Hepatocyte (in vitro differentiated cells): ENCODE results near the gene NAP1L5. TPM values are rescaled to one million over a fixed set of nuclear protein-coding genes. Genes with fewer than 3 reads are reported as not detected.
A peak's percentile ranks its signal among the peaks of the same experiment; 100 is the strongest.

Experiments used
- DNase-seq: peaks from one replicate; pipeline ENCODE4 v3.0.0-alpha.2; 2016; ENCODE audit warnings: low spot score
- H2AFZ ChIP-seq: fragments of 200-600 bp; sonication (generic); 2 replicates; pipeline ENCODE4 v1.6.0; 2016; ENCODE audit warnings: antibody characterized with exemption, mild to moderate bottlenecking
- H3K27ac ChIP-seq: fragments of 200-600 bp; sonication (generic); 2 replicates; pipeline ENCODE4 v1.5.1; 2016; ENCODE audit warnings: mild to moderate bottlenecking
- H3K27me3 ChIP-seq: fragments of 200-600 bp; sonication (generic); 2 replicates; pipeline ENCODE4 v1.6.1; 2016
- H3K36me3 ChIP-seq: fragments of 200-600 bp; sonication (generic); replicated peaks from 2 replicates; pipeline ENCODE4 v1.5.1; 2016; ENCODE audit warnings: low read depth; ENCODE audit not compliant: insufficient read depth
- H3K4me1 ChIP-seq: fragments of 200-600 bp; sonication (generic); 2 replicates; pipeline ENCODE4 v1.5.1; 2016; ENCODE audit warnings: mild to moderate bottlenecking, moderate library complexity; ENCODE audit not compliant: insufficient read depth
- H3K4me2 ChIP-seq: fragments of 200-600 bp; sonication (generic); 2 replicates; pipeline ENCODE4 v1.6.0; 2016
- H3K4me3 ChIP-seq: fragments of 200-600 bp; sonication (generic); 2 replicates; pipeline ENCODE4 v1.5.1; 2016; ENCODE audit warnings: mild to moderate bottlenecking
- H3K79me2 ChIP-seq: fragments of 200-600 bp; sonication (generic); 2 replicates; pipeline ENCODE4 v1.6.0; 2017; ENCODE audit warnings: mild to moderate bottlenecking
- H3K9me2 ChIP-seq: fragments of 200-600 bp; sonication (generic); replicated peaks from 2 replicates; pipeline ENCODE4 v1.6.0; 2017; ENCODE audit warnings: mild to moderate bottlenecking; ENCODE audit not compliant: insufficient read depth
- H3K9me3 ChIP-seq: fragments of 200-600 bp; sonication (generic); 2 replicates; pipeline ENCODE4 v1.5.1; 2016; ENCODE audit warnings: low read depth, mild to moderate bottlenecking
- H4K20me1 ChIP-seq: fragments of 200-600 bp; sonication (generic); 2 replicates; pipeline ENCODE4 v1.6.0; 2016; ENCODE audit warnings: mild to moderate bottlenecking; ENCODE audit not compliant: insufficient read depth, poor library complexity, severe bottlenecking
- EZH2 ChIP-seq: fragments of 200-600 bp; sonication (generic); IDR thresholded peaks from 2 replicates; pipeline ENCODE4 v1.6.1; 2016; ENCODE audit warnings: antibody characterized with exemption, mild to moderate bottlenecking, borderline replicate concordance
- EZH2phosphoT487 ChIP-seq: fragments of 200-600 bp; sonication (generic); IDR thresholded peaks from one replicate; pipeline ENCODE4 v1.6.1; 2018; ENCODE audit warnings: antibody characterized with exemption, mild to moderate bottlenecking, low read depth, moderate library complexity; ENCODE audit not compliant: unreplicated experiment, severe bottlenecking
- WGBS: methylation state at CpG from one replicate; pipeline ENCODE4 v1.1.6; 2016; ENCODE audit warnings: low lambda C conversion rate; ENCODE audit errors: missing lambda C conversion rate; 5-methylcytosine and 5-hydroxymethylcytosine counted together
- polyA plus RNA-seq: library from polyadenylated mRNA; unstranded; fragments of >200 nt; fragmentation: Nextera tagmentation; extraction: Ambion mirVana; gene quantifications from 2 replicates; pipeline ENCODE4 v1.2.1, GENCODE V29; 2016
- total RNA-seq: library from RNA; depleted of rRNA; stranded (reverse); fragments of >200 nt; gene quantifications from 2 replicates; pipeline ENCODE4 v1.2.3, GENCODE V29; 2014
- TF ChIP-seq, protein P1 (sequence below): fragments of 200-600 bp; sonication (generic); IDR thresholded peaks from 2 replicates; pipeline ENCODE4 v1.5.1; 2016; ENCODE audit warnings: antibody characterized with exemption, mild to moderate bottlenecking; ENCODE audit not compliant: poor library complexity

NAP1L5 gene
- total and polyA plus RNA-seq, 2 experiments from 2014 or later, result 7.4 to 8.0 TPM

DNA sequence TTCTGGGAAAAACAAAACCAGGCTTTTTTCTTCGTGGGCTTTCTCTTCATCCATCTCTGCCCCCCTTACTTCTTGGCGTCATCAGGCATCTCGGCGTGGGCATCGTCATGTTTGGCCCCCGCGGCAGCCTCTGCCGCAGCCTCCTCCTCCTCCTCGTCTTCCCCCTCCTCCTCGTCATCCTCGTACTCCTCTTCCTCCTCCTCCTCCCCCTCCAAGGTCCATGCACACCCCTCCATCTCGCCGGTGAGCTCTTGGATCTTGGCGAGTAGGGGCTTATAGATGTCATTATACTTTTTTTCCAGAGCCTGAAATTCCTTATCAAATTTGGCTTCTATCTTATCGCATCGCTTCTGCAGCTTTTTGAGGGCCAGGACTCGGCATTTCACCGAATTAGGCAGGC is 488 bp downstream of the NAP1L5 start:
- peak overlapping the region; percentile 80 for H3K4me2 ChIP-seq
- no peaks in the 10 kb centered on the region for H3K4me1 ChIP-seq
- H3K79me2 ChIP-seq, result no peaks in the 10 kb centered on the region
- peak overlapping the region; percentile 40 for H3K4me3 ChIP-seq
- no peak for DNase-seq
- WGBS, result 46% methylated on average over 18 of the region's 18 CpGs
- H4K20me1 ChIP-seq, result no peaks in the 10 kb centered on the region
- no peaks in the 10 kb centered on the region for H3K9me3 ChIP-seq
- peak overlapping the region; percentile 71 for H2AFZ ChIP-seq
- H3K36me3 ChIP-seq, result no peaks in the 10 kb centered on the region
- TF ChIP-seq EZH2, result no peak
- H3K27me3 ChIP-seq, result no peaks in the 10 kb centered on the region
- H3K27ac ChIP-seq, result no peak overlapping the region
- H3K9me2 ChIP-seq, result no peaks in the 10 kb centered on the region

DNA sequence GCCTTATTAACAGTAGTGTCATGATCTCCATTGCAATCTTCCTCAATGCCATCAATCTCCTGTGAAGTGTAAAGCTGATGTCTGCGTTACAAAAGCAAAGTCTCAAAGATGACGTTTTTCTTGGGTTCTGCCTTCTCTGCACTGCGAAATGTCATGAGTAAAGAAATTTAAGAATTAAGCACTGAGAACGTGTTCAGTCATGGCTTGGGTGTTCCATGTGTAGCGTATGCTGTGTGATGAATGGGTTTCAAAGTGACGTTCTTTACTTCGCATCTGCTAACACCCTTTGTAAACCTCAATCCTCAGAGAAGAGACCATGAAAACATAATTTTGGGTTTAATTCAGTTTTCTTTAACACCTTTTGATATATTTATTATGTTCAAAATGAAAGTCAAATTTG is 999 bp downstream of the NAP1L5 start:
- 71% methylated on average over 7 of the region's 7 CpGs for WGBS
- H3K9me3 ChIP-seq, result no peaks in the 10 kb centered on the region
- no peaks in the 10 kb centered on the region for H3K79me2 ChIP-seq
- no peak for DNase-seq
- no peaks in the 10 kb centered on the region for H3K9me2 ChIP-seq
- no peaks in the 10 kb centered on the region for H3K36me3 ChIP-seq
- H3K4me3 ChIP-seq, result peak overlapping the region; percentile 40
- H3K4me1 ChIP-seq, result no peaks in the 10 kb centered on the region
- H3K4me2 ChIP-seq, result peak overlapping the region; percentile 80
- no peaks in the 10 kb centered on the region for H4K20me1 ChIP-seq
- H2AFZ ChIP-seq, result peak overlapping the region; percentile 71
- H3K27ac ChIP-seq, result no peak overlapping the region
- no peaks in the 10 kb centered on the region for H3K27me3 ChIP-seq
- no peak for TF ChIP-seq EZH2phosphoT487
- TF ChIP-seq, protein P1, sequence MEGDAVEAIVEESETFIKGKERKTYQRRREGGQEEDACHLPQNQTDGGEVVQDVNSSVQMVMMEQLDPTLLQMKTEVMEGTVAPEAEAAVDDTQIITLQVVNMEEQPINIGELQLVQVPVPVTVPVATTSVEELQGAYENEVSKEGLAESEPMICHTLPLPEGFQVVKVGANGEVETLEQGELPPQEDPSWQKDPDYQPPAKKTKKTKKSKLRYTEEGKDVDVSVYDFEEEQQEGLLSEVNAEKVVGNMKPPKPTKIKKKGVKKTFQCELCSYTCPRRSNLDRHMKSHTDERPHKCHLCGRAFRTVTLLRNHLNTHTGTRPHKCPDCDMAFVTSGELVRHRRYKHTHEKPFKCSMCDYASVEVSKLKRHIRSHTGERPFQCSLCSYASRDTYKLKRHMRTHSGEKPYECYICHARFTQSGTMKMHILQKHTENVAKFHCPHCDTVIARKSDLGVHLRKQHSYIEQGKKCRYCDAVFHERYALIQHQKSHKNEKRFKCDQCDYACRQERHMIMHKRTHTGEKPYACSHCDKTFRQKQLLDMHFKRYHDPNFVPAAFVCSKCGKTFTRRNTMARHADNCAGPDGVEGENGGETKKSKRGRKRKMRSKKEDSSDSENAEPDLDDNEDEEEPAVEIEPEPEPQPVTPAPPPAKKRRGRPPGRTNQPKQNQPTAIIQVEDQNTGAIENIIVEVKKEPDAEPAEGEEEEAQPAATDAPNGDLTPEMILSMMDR, result no peak
- no peak for TF ChIP-seq EZH2

DNA sequence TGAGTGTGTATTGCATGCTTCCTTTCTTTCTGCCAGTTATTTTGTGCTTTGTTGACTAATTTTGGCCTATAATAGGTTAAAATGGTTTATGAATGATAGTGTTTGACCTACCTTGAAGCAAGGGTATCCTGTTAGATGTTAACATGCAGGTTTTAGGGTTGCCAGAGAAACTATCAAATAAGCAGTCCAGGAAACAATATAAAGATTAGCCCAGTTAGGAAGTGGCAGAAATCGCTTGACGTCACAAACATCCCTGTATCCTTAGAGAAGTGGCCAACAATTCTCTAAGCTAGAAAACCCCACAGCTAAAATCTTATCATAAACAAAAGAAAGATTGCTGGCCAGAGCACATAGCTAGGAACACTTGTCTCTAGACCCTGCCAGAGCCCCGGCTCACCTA is 3.8 kb downstream of the NAP1L5 start:
- no peak overlapping the region for H3K4me2 ChIP-seq
- TF ChIP-seq EZH2, result no peak
- TF ChIP-seq, protein P1, result no peak
- no peak for DNase-seq
- H2AFZ ChIP-seq, result no peak overlapping the region
- no peaks in the 10 kb centered on the region for H4K20me1 ChIP-seq
- H3K27me3 ChIP-seq, result no peaks in the 10 kb centered on the region
- H3K9me3 ChIP-seq, result no peaks in the 10 kb centered on the region
- WGBS, result 77% methylated on average over 3 of the region's 3 CpGs
- no peak overlapping the region for H3K27ac ChIP-seq
- H3K36me3 ChIP-seq, result no peaks in the 10 kb centered on the region
- no peaks in the 10 kb centered on the region for H3K9me2 ChIP-seq
- no peaks in the 10 kb centered on the region for H3K4me1 ChIP-seq
- no peak overlapping the region for H3K4me3 ChIP-seq
- H3K79me2 ChIP-seq, result no peaks in the 10 kb centered on the region

DNA sequence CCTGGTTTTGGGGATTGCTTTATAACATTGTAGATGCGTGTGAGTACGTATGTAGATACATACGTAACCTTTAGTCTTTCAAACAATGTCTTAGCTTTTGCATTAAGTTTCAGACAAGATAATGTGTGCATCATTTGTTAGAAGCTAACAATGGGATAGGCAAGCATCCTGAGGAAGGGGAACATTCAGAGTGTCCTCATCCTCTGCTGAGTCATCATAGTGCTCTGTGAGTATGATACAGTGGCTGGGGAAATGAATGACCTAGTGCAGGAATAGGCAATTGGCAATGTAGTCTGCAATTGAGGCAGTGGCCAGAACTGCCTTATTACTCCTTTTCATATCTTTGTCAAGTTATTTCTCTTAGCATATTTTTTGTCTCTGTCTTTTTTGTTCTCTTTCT is 7.3 kb downstream of the NAP1L5 start:
- Histone ChIP-seq H3K4me1 (no peaks in the 10 kb centered on the region), H3K4me3 (no peak overlapping the region), H3K4me2 (no peak overlapping the region), H3K27me3 (no peaks in the 10 kb centered on the region), H3K79me2 (no peaks in the 10 kb centered on the region), H3K27ac (no peak overlapping the region), H3K9me2 (no peaks in the 10 kb centered on the region), H3K36me3 (no peaks in the 10 kb centered on the region), H2AFZ (no peak overlapping the region), H4K20me1 (no peaks in the 10 kb centered on the region), H3K9me3 (no peaks in the 10 kb centered on the region)
- TF ChIP-seq, protein P1, result no peak
- TF ChIP-seq EZH2phosphoT487 (no peak), EZH2 (no peak)
- DNase-seq, result no peak
- WGBS, result 89% methylated on average over 3 of the region's 3 CpGs
